ENCODE measurements around the gene DIAPH3.

Gene DIAPH3

DNA sequence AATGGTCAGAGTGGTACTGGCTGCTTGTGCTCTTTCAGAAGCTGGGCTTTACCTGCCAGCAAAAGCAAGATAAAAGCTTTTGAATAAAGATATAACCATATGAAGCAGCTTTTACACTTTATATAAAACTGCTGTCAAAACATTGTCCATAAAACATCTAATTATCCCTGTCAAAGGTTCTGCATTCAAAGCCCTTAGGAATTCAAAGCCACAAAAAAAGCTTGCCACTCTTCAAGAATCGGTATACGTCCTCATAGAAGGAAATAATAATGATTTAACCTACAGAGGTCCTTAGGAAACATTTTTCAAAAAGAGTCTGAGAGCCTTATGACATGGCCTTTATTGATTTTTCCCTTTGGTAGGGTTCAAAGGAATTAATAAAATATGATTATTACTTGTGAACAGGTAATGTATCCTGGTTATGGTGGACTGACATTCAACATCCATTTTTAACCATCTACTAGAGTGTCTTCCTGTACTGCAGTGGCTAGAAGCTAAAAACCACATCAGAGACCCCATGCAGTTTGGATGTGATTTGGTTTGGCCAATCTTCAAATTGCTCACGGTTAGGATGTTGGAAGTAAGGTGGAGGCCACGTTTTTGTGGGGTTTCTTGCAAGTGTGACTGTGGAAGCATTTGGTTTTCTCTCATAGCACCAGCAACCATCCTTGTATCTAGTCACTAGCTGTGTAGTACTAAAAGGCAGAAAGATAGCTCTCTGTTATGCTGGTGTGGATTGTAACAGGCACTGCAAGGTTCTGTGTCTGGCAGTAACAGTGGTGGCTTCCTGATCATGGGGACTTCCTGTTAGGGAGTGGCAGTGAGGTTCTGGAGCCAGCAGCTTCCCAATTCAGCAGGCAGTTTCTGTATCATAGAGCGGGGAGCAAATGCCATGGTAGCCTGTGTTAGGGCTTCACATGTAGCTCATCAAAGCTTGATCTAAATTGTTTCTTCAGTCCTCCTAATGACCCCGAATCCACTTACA lies 441.5 kb downstream of the DIAPH3 start:
- DNase-seq (ENCODE audit: low spot score): no peak

DNA sequence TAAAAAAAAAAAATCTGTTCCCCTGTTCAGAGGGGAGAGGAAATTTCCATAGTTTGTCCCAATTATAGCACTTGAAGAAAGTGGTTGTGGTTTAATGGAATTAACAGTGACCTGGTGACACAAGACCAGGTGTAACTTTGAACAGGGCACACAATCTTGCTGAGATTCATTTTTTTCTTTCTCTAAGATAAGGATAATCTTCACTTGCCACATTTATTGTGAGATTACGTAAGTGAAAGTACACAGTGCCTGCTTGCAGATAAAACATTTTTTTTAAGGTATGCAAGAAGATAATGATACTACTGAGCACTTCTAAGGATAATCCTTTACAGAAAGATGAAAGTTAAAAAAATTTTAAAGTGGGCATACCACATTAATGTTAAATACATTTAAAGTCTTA lies 448.1 kb downstream of the DIAPH3 start:
- DNase-seq (ENCODE audit: low spot score): no peak

DNA sequence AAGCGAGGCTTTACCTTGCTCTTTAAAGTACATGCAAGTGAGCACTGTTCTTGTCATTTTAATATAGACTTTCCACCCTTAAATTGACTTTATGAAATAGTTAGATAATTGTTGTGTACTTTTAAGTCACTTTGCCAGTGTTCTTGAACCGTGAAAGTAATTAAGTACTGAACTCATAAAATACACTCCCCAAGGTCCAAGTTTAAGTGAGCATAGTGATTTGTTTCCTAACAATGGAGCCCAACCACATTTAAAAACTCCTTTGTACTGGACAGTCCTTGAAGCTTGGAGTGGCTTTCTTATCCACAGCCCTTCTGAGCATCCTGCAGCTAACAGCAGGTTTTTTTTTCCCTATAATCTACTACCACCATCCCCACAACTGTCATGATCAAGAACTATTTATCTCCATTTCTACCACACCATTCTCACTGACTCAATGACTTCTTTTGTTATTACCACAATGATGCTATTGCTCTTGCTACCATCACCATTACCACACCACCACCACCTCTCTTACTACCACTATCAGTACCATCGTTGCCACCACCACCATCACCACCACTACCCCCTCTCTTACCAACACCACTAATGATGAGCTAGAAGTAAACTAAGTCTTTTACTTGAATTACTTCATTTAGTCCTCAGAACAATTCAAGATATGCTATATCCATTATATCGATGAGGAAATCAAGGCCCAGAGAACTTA lies 452.6 kb downstream of the DIAPH3 start:
- no peak for DNase-seq (ENCODE audit: low spot score)

DNA sequence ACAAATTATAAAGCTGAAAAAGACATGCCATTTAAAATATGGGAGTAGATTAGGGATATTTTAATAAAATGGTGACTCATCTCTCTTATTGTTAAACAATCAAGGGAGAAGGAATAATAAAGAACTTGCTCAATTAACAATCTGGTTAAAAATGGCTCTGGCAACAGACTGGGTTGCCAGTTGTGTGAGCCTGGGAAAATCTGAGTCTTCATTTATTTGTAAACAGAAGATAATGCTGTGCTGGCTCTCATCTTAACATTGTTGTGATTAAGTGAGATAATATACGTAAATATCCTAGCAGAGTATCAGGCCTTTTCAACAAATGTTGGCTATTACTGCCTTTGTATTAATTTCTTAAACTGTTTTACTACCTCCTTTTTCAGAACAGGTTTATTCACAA lies 453.3 kb downstream of the DIAPH3 start:
- DNase-seq (ENCODE audit: low spot score): no peak

DNA sequence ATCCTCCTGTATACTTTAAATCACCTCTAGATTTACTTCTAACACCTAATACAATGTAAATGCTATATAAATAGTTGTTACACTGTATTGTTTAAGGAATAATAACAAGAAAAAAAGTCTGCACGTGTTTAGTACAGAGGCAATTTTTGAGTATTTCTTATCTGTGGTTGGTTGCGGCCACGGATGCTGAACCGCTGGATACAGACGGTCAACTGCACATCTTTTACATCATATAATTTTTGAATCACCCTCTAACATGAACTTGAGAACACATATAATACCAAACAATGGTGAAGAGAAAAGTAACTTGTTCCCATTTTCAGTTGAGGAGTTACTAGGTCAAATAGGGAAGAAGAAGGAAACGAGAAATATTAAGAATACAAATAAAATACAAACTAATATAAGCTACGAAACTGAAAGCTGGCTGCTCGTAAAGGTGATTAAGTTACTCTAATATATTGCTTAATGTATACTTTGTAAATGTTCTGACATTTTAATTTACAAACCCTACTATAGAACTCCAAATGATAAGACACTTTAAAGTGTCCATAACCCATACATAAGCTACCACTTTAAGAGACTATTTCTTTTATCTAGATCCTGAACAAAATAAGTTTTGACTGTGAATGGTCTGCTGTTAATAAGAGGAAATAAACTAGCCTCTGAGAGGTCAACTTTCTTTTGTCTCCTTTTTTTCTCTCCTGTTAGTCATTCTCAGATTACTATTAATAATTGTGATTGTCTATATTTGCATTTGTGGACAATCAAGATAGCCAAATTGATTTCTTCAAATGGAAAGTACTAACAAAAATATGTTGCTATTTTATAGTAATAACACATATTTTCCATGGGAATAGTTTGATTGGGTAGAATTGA lies 457.4 kb downstream of the DIAPH3 start:
- DNase-seq (ENCODE audit: low spot score): no peak

DNA sequence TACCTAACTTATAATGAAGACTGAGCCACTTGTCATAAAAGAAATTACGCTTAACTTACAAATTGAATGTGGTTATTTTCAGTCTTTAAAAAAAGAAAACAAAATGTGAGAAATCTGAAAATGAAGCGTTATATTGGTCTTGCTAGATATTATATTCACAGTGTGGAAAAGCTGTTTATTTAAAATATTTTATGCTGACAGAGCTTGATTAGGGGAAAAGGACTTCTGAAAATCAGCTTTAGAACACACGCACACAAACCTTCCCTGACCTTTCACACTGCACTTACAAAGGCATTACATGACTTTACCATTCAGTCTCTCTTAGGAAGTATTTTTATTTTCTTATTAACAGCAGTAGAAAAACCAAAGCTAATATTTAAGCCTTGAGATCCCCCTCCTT lies 461.5 kb downstream of the DIAPH3 start:
- DNase-seq (ENCODE audit: low spot score): no peak

DNA sequence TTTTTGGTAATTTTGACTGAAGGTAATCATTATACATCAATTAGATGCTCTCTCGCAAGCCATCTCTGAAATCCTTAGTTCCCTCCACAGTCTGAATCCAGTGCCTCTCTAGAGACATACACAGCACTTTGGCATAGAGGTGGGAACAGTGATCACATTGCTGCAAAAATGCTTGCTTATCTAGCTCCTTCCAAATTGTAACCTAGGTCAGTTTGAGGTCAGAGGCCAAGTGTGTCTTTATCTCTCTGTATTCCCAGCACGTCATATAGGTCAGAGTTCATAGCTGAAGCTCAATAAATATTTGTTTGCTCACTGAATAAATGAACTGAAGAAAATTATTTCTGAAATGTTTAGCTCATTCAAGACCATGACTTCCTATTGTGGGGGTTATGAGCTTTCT lies 462.5 kb downstream of the DIAPH3 start:
- no peak for DNase-seq (ENCODE audit: low spot score)

DNA sequence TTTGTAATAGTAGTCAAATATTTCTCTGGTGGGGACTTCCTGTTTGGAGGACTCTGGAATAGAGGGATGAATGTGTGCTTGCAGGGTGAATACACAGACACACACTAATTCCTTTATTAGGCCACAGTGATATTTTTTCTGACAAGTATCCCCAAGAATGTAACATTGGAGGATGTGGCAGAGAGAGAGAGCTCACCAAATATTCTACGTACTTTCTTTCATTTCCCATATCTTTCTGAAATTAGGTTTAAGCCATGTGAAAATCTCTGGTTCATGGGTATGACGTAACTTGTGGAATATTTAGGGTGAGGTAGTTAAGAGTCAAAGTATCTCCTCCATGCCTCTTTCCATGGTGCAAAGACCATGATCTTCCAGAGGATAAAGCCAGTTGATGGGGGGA lies 463.4 kb downstream of the DIAPH3 start:
- no peak for DNase-seq (ENCODE audit: low spot score)

DNA sequence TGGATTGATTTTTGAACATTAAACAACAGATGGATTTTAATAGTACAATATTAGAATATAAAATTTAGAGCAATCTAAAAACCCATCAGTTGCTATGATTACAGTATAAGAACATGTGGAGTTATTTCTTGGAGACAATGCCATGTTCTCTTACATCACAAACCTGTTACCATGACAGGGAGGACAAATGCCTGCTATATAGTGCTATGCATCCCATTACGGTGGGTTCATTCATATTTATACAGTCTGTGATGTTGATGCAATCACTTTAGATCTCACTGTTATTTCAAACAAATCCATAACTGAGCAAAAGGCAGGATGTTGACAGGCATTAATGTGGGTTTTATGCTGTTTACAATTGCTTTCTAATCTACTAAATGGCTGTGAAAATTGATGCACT lies 467.5 kb downstream of the DIAPH3 start:
- DNase-seq (ENCODE audit: low spot score): no peak

DNA sequence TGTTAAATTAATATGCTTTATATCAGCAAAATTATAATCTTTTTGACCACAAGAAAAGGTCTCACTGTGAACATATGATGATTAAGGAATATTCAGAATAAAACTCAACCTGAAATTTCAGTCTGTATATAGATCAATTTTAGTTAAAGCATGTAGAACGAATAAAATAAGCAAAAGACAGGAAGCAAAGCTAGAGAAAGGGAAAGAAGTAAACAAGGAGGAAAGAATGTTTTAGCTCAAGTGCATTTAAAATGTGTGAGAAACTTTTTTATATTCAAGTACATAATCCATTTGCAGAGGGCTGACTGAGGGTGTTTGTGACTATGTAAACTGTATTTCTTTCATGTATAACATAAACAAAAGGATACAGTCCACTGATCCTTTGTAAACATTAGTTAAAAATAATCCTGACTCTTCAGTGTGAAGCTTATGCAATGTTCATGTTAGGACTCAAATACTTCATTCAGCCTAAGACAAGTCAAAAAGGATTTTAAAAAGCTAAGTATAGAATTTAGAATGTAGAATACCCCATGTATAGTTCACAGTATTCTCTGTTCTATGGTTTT lies 472.1 kb downstream of the DIAPH3 start:
- DNase-seq (ENCODE audit: low spot score): no peak

DNA sequence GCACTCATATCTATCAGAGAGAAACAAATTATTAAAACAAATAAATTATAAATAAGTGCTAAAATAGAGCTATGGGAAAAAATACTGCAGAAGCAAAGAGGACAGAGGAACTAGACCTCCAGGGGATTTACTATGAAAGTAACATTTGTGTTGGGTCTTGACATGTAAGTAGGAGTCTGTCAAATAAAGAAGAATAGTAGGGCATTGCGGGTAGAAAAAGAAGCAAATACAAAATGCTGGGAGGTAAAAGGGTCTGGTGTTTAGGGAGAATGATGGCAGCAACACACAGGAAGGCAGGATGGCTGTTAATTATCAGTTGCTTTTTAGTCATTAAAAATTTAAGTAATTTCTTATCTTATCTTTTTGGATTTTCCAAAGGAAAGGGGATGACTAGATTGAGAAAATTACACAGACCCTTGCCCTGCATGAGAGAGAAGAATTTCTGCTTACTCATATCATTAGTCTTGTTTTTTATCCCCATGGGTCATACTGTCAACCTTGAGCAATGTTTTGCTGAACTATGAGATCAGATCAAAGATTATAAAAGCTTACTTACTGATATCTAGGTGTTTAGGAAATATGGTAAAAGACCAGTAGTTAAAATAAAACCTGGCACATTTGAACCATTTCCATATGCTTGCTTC lies 472.7 kb downstream of the DIAPH3 start:
- DNase-seq (ENCODE audit: low spot score): no peak

DNA sequence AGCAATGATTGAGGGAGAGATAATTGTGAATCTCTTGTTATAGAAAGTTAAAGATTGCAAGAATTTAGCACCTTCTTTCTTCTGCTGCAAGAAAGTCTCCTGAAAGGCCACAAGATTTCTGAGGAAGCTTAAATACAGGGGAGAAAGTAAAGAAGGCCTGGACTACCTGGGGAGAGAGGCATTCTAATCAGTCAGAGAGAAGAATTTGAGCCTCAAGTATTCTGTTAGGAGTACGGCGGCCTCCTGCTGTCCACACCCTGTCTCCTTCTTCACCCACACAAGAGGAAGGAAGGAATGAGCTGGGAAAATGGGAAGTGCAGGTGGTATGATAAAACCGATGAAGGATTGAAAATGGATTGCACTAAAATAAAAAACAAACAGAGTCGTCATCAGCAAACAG lies 474.7 kb downstream of the DIAPH3 start:
- no peak for DNase-seq (ENCODE audit: low spot score)

DNA sequence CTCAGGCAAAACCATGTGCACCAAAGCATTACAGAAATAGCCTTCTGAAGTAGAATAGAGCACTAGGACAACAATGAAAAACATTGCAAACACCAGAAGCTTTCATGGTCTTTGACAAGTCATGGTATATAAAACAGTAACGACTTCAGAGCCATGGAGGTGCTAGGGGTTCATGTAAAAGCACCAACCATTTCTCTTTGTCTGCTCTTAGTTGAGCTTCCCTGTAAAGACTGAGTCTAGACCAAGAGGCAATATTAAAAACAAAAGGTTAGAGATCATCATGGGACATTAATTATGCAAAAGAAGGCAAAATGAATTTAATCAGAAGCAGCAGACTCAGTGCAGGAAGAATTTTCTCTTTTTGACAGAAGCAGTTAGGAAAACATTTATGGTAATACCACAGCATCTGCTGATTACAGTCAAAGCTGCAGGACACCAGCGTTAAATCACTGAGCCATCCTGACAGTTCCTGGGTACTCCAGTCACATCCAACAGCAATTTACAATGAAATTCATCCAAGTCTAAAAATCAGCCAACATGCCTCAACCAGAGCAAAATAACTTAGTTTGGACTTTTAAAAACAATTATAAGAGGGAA lies 476.8 kb downstream of the DIAPH3 start:
- no peak for DNase-seq (ENCODE audit: low spot score)

DNA sequence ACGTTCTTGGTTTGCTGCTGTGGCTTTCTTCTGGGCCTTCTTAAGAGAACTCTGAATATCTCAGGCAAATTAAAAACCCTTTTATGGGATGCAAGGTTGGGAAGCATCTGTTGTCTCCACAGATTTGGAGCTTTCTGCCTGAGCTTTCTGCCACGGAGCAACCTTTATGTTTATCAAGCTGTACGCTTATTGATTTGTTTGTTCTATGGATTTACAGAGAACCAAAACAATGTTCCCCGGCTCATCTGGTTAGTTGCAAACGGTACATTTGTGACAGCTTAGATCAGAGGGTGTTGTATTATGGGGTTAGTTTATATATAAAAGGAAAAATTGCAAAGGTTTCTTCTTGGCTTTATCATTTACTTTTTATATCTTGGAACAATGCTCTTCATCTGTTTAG lies 479.6 kb downstream of the DIAPH3 start:
- no peak for DNase-seq (ENCODE audit: low spot score)

DNA sequence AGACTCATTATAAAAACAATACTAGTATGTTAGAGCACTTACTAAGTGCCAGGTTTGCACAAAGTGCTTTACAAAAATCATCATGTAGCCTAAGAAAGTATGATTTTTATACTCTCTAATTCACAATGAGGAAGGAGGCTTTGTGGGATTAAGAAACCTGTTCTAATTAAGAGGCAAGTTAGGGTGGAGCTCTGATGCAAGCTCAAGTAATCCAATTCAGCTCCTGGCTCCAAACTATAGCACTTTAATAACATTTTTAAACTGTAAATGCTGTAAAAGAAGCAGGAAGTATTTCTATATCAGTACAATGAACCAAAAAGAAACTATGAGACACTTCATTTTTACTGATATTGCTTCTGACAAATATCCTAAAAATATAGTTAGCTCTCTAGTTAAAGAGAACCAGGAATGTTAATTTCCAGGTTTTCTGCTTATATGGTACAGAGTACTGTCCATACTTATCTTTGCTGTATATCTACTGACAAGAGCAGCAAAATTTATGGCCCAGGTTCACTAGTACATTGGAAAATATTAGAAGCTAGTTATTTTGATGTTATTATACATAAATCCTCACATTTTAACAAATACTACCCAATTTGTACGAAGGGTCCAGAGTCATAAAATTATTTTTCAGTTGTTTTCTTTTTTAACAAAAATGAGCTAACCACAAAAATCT lies 482.0 kb downstream of the DIAPH3 start:
- no peak for DNase-seq (ENCODE audit: low spot score)

DNA sequence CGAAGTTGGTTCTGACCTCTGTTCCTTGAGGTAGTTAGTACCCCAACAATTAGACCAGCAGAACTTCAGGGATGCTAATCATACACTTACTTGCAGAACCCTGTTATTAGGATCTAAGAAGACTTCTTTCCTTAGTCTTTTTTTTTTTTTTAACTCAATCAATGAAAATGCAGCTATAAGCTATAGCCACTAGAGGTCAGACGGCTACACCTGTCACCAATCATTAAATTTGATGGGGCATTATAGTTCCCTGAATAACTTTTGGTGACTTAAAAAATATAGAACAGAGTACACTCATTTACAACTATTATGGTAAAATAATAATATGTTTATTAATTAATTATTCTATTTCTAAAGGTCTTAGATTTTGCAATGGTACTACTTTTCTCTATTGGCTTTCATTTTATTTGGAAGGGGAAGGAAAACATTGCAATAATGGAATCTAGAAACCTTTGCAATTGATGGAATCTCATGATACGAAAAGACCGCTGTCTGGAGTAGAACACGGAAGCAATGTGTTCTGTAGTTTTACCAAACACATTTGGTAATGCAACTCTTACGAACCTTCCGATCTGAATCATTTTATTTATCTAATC lies 483.2 kb downstream of the DIAPH3 start:
- DNase-seq (ENCODE audit: low spot score): peak; percentile 7

DNA sequence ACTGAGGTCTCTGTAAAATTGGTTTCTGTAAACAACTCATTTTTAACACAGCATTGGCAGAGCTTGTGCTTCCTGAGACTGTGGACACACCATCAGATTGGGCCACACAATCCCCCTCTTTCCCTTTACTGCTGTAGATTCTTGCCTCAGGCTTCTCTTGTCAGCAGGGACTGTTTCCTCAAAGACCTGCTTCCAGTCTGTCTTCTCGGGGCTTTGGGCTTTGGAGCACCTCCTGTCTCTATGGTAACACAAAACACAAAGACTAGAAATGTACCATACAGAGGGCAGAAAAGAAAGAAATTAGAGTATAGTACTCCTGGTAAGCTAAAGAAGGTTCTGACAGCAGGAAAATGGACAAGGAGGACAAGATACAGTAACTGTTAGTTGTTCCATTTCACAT lies 484.5 kb downstream of the DIAPH3 start:
- DNase-seq (ENCODE audit: low spot score): no peak

DNA sequence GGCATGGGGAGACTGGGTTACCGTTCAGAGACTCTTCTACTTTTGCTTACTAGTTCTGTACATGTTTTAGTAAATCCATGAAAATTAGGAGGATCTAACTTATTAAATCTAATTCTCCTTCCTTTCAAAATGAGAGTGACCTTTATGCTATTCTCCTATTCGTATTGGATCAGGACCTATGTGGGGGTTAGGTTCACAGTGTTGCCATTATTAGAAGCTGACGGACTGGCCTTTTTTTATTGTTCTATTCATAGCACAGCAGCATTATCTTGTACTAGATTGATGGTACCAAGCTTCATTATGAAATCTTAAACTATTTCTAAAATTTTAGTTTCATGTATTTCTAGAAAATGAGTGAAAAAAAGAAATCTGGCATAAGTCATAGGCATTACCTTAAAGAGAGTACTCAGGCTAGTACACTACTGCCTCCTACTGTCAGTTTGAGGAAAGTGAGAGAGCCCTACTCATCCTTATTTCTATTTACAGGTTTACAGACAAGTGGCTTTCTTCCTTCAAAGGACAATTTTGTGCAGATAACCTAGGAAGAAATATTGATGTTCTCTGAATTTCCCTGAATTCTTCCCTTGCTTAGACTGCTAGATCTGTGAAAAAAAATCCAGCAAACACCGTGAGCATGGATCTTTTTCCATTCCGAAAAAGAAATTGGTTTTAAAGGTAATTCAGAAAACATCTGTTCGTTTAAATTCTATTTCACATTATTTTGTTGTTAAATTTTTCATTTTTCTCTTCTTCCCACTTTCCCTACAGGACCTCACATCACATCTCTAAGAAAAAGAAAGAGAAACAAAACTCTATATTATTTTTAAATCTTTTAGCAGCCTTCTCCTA lies 485.5 kb downstream of the DIAPH3 start:
- peak; percentile 12 for DNase-seq (ENCODE audit: low spot score)

DNA sequence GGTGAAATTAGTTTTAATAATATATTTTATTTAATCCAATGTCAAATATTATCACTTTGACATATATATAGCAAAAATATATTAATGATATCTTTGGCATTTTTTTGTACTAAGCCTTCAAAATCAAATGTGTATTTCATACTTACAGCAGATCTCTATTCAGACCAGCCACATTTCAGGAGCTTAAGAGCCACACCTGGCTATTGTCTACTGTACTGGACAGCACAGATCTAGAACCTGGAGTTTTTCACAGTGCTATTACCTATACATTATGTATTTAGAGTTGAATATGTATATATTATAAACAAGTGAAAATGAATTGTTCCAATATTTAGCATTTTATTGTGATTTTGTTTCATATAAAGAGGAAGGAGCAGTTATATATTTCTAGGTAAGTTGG lies 486.3 kb downstream of the DIAPH3 start:
- DNase-seq (ENCODE audit: low spot score): no peak
